Germinal center (tissue), 1 donor: ENCODE measurements around the gene MKI67.
A peak's percentile ranks its signal among the peaks of the same experiment; 100 is the strongest.

ENCODE experiments used
- DNase-seq: peaks from one replicate; pipeline ENCODE4 v3.0.0; 2012; ENCODE audit warnings: mixed read lengths, low spot score

Gene MKI67

GRCh38 chr10:128064108-128064969, 61.9 kb downstream of the MKI67 start:
- no peak for DNase-seq

- peak; percentile 22 for DNase-seq
These were observed 62.5 kb downstream of the MKI67 start for GRCh38 chr10:128063736-128064107.

GRCh38 chr10:128062881-128063563, 63.2 kb downstream of the MKI67 start:
- DNase-seq: peak; percentile 47

GRCh38 chr10:128062331-128062880, 63.8 kb downstream of the MKI67 start:
- no peak for DNase-seq

- no peak for DNase-seq
These were observed 64.6 kb downstream of the MKI67 start for GRCh38 chr10:128061306-128062300.

GRCh38 chr10:128060341-128061250, 65.6 kb downstream of the MKI67 start:
- DNase-seq: no peak

- no peak for DNase-seq
These were observed 66.3 kb downstream of the MKI67 start for GRCh38 chr10:128059982-128060293.

- no peak for DNase-seq
These were observed 66.8 kb downstream of the MKI67 start for GRCh38 chr10:128059266-128059981.

GRCh38 chr10:128058750-128059134, 67.5 kb downstream of the MKI67 start:
- no peak for DNase-seq

- no peak for DNase-seq
These were observed 68.0 kb downstream of the MKI67 start for GRCh38 chr10:128058106-128058749.

- no peak for DNase-seq
These were observed 69.7 kb downstream of the MKI67 start for GRCh38 chr10:128056303-128057050.

GRCh38 chr10:128055061-128055868, 71.0 kb downstream of the MKI67 start:
- DNase-seq: no peak

GRCh38 chr10:128054163-128054970, 71.9 kb downstream of the MKI67 start:
- no peak for DNase-seq

- no peak for DNase-seq
These were observed 72.9 kb downstream of the MKI67 start for GRCh38 chr10:128053356-128053755.

- no peak for DNase-seq
These were observed 73.5 kb downstream of the MKI67 start for GRCh38 chr10:128052696-128053095.

- DNase-seq: no peak
These were observed 74.7 kb downstream of the MKI67 start for GRCh38 chr10:128051548-128051947.

GRCh38 chr10:128050936-128051335, 75.3 kb downstream of the MKI67 start:
- DNase-seq: no peak
